NCI-H774 (cell line): Measurements from ENCODE around the gene ACSBG1.

Experiments used
- DNase-seq: peaks from one replicate; lab custom pipeline; 2025; lab: John Stamatoyannopoulos, UW

ACSBG1 gene

GRCh38 chr15:78234515-78235040, at the start of gene ACSBG1:
ACSBG1 (minus strand) TSS chr15:78234565; CDS start chr15:78234501, 64 bp downstream.
- no peak for DNase-seq

GRCh38 chr15:78282324-78282723, 48.0 kb upstream of the ACSBG1 start:
- no peak for DNase-seq

GRCh38 chr15:78280319-78281072, 46.1 kb upstream of the ACSBG1 start:
- no peak for DNase-seq

GRCh38 chr15:78276064-78276943, 41.9 kb upstream of the ACSBG1 start:
- DNase-seq = no peak

- no peak for DNase-seq
Observed at GRCh38 chr15:78274994-78275393, 40.6 kb upstream of the ACSBG1 start.

GRCh38 chr15:78272776-78273175, 38.4 kb upstream of the ACSBG1 start:
- DNase-seq = no peak

- DNase-seq = no peak
Observed at GRCh38 chr15:78272316-78272715, 38.0 kb upstream of the ACSBG1 start.

GRCh38 chr15:78266806-78267205, 32.4 kb upstream of the ACSBG1 start:
- DNase-seq = no peak

GRCh38 chr15:78266229-78266628, 31.9 kb upstream of the ACSBG1 start:
- no peak for DNase-seq

GRCh38 chr15:78265752-78266224, 31.4 kb upstream of the ACSBG1 start:
- no peak for DNase-seq

GRCh38 chr15:78265137-78265460, 30.7 kb upstream of the ACSBG1 start:
- DNase-seq = no peak

GRCh38 chr15:78264304-78265136, 30.2 kb upstream of the ACSBG1 start, which contains the start of gene DNAJA4:
DNAJA4 (plus strand) TSS chr15:78264562; CDS start chr15:78264764, 202 bp downstream.
- peak; percentile 61 for DNase-seq

- no peak for DNase-seq
Observed at GRCh38 chr15:78263907-78264303, 29.5 kb upstream of the ACSBG1 start.

- no peak for DNase-seq
Observed at GRCh38 chr15:78263351-78263781, 29.0 kb upstream of the ACSBG1 start.

- no peak for DNase-seq
Observed at GRCh38 chr15:78261062-78261461, 26.7 kb upstream of the ACSBG1 start.

GRCh38 chr15:78260489-78260888, 26.1 kb upstream of the ACSBG1 start:
- no peak for DNase-seq

- no peak for DNase-seq
Observed at GRCh38 chr15:78259232-78259631, 24.9 kb upstream of the ACSBG1 start.

- no peak for DNase-seq
Observed at GRCh38 chr15:78257681-78258080, 23.3 kb upstream of the ACSBG1 start.

GRCh38 chr15:78256044-78256437, 21.7 kb upstream of the ACSBG1 start:
- no peak for DNase-seq

GRCh38 chr15:78255421-78256043, 21.2 kb upstream of the ACSBG1 start:
- peak; percentile 28 for DNase-seq

- no peak for DNase-seq
Observed at GRCh38 chr15:78251136-78251535, 16.8 kb upstream of the ACSBG1 start.
